GM12873 (cell line): ENCODE measurements around the gene SNRNP48.

ENCODE experiments used
- TF ChIP-seq, protein P1 (sequence below): IDR thresholded peaks from 2 replicates; pipeline ENCODE4 v1.5.1; 2012; ENCODE audit warnings: low read depth, mild to moderate bottlenecking, moderate library complexity, low read length, control low read depth; ENCODE audit not compliant: insufficient read depth; ENCODE audit errors: missing control alignments

The SNRNP48 gene

DNA sequence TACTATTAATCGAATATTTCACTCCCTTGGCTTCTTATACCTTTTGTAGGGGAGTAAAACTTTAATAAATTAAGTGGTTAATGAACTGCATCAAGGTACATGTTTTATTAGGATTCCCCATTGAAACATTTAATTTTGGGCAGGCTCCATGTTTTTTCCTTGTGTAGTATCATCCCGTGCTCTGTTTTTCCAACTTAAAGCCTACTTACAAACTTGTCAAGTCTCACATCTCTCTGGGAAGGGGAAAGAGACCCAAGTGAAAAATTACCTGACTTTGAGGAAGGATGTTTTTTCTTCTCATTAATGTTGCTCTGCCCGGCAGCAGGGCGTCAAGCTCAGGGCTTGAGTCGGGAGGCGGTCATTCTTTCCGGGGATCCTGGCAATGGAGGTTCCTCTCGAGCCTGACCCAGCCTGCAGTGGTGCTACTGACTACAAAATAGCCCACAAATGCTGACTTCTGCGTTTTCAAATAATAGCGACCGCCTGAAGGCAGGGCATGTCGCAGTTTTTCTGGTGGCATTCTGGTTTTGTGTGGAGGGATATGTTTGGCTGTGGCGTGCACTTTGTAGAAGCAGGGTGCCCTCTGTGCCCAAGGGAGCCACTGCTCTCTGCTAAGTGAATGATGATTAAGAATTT lies 46.1 kb upstream of the SNRNP48 start:
- TF ChIP-seq, protein P1, sequence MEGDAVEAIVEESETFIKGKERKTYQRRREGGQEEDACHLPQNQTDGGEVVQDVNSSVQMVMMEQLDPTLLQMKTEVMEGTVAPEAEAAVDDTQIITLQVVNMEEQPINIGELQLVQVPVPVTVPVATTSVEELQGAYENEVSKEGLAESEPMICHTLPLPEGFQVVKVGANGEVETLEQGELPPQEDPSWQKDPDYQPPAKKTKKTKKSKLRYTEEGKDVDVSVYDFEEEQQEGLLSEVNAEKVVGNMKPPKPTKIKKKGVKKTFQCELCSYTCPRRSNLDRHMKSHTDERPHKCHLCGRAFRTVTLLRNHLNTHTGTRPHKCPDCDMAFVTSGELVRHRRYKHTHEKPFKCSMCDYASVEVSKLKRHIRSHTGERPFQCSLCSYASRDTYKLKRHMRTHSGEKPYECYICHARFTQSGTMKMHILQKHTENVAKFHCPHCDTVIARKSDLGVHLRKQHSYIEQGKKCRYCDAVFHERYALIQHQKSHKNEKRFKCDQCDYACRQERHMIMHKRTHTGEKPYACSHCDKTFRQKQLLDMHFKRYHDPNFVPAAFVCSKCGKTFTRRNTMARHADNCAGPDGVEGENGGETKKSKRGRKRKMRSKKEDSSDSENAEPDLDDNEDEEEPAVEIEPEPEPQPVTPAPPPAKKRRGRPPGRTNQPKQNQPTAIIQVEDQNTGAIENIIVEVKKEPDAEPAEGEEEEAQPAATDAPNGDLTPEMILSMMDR: no peak

DNA sequence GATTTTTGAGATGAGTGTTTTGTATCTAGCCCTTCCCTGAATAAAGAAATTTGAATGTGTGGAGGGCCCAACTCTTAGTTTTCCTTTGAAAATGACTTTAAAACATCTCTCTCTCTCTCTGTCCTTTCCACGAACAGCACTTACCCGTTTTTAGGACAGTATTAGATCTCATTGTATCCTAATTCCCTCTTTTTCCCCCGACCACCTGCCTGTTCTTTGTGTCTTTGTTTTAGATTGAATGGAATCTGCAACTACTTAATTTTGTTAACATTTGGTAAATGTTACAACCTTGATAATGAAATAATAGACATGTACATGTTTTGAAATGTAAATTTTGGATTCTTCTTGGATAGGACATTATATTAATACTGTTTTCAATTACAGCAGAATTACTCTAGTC lies 45.4 kb upstream of the SNRNP48 start:
- TF ChIP-seq, protein P1: no peak

DNA sequence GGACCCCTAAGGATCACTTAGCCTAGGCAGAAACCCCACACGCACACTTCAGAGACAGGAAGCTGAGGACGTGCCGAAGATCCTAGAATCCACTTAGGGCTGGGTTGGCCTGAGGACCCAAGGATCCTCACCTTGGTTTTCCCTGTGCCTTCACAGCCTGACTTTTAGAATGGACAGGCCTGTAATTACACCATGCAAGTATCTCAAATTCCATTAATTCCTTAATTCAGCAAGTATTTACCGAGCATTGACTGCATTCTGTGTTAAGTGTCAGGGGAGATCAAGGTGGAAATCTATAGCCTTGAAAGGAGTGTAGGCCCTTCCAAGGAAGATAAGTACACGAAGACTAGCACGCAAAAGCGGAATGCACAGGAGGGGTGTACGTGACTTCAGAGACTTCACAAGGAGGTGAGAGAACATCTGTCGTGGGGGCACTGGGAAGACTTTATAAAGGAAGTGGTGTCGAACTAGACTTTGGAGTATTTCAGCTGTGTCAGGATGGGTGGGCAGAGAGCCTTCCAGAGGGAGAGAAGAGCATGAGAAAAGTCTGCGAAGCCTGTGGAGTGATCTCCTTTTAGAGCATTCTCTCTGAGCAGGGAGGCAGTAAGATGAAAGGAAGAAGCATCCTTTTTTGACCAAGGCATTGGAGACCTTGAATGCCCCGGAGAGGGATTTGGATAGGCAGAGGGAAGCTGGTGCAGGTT lies 44.5 kb upstream of the SNRNP48 start:
- TF ChIP-seq, protein P1: no peak

DNA sequence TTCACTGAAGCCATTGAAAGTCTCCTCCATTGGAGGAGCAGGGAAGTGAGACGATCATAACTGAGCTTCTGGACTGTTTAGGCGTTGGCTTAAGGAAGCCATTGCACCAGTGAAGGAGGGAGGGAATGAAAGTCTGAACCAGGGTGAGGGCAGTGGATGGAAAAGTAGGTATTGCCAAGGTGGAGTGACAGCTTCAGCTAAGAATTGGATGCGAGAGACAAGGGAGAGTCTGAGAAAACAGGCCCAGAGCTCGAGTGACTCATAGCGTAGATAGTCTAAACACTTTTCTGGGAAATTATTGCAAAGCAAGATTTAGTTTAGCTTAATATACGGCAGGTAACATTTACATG lies 44.0 kb upstream of the SNRNP48 start:
- TF ChIP-seq, protein P1: no peak

DNA sequence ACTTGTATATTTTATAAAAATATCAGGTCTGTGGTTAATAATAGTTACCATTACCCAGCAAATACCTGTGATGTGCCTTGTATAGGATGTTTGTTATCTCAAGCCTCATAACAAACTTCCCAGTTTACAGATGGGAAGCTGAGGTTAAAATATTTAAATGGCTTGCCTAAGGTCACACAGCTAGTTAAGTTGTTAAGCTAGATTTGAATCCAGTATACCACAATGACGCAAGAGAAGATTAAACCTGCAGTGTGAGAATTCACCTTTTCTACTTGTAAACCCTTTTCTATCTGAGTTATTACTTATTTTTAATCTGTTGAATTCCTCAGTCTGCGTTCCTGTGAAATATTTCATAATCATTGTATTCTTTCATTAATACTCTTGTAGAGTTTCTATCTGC lies 43.6 kb upstream of the SNRNP48 start:
- TF ChIP-seq, protein P1: no peak

DNA sequence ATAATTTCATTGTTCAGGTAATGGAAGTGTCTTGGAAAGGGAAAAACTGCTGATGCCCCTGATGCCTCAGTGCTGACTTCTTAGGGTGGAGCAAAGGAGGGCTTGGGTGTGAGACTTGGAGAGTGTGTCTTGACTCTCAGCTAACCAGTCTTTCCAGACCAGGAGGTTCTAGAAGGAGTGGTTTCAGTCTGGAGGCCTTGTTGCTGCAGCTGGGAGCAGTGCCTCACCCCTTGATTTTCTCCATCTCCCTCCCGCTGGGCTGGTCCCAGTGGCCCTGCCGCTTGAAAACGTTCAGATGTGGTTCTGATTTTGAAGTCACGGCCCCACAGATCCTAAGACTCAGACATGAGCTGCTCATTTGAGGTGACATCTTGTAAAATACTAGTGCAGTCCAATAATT lies 43.1 kb upstream of the SNRNP48 start:
- TF ChIP-seq, protein P1: no peak

DNA sequence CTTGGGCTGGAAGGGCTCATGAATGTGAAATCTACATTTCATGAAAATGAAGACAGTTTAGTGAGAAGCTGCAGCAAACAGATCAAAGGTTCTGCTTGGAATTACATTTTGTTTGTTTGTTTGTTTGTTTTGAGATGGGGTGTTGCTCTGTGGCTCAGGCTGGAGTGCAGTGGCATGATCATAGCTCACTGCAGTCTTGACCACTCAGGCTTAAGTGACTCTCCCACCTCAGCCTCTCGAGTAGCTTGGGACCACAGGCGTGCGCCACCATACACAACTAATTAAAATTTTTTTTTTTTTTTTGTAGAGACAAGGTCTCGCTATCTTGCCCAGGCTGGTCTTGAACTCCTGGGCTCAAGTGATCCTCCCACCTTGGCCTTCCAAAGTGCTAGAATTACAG lies 42.7 kb upstream of the SNRNP48 start:
- TF ChIP-seq, protein P1: no peak
